ENCODE data around the gene STBD1.

DNA sequence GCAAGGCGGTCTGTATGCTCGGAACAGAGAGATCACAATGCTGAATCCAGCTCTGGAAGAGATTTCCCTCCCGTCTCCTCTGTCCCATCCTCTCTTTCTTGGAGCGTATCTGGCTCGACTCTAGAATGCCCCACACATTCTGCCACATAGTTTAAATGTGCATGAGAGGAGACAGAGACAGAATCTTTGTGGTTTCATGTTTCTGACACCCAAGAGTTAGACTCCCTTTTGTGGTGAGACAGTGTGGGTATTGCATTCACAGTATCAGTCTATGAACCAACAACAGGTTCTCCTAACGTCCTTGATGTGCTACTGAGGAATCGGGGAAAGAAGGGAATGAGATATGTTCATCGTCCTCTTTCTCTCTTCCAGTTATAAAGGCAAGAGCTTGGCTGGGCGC, 29.7 kb upstream of the STBD1 start:
- TF ChIP-seq EZH2 (IDR thresholded peaks at IDR 0.05; ENCODE audit: borderline replicate concordance, low read depth, low read length, severe bottlenecking): no peak
- TF ChIP-seq, protein P1, sequence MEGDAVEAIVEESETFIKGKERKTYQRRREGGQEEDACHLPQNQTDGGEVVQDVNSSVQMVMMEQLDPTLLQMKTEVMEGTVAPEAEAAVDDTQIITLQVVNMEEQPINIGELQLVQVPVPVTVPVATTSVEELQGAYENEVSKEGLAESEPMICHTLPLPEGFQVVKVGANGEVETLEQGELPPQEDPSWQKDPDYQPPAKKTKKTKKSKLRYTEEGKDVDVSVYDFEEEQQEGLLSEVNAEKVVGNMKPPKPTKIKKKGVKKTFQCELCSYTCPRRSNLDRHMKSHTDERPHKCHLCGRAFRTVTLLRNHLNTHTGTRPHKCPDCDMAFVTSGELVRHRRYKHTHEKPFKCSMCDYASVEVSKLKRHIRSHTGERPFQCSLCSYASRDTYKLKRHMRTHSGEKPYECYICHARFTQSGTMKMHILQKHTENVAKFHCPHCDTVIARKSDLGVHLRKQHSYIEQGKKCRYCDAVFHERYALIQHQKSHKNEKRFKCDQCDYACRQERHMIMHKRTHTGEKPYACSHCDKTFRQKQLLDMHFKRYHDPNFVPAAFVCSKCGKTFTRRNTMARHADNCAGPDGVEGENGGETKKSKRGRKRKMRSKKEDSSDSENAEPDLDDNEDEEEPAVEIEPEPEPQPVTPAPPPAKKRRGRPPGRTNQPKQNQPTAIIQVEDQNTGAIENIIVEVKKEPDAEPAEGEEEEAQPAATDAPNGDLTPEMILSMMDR (IDR thresholded peaks at IDR 0.05; ENCODE audit: borderline replicate concordance, extremely low read depth, low read length, poor library complexity, severe bottlenecking): no peak

All from DND-41 (cell line).